HEK293 (cell line): ENCODE results near the gene RRP12.
A peak's percentile ranks its signal among the peaks of the same experiment; 100 is the strongest.

Experiments
- CTCF ChIA-PET: fragments of 350-600 bp; formaldehyde crosslinking; extraction: SDS; loops from one replicate; lab custom pipeline; 2021; ENCODE audit warnings: antibody characterized with exemption; lab: Yijun Ruan, JAX
- POLR2A ChIA-PET: fragments of 300-600 bp; formaldehyde crosslinking; extraction: SDS; loops from one replicate; lab custom pipeline; 2020; ENCODE audit warnings: antibody characterized with exemption, inconsistent platforms; lab: Yijun Ruan, JAX
- H3K27ac ChIP-seq: fragments of 200-500 bp; sonication (Bioruptor generic); 2 replicates; pipeline ENCODE4 v1.5.1; 2014; ENCODE audit warnings: low read depth, low read length, control low read depth, inconsistent platforms; ENCODE audit errors: extremely low read depth
- H3K36me3 ChIP-seq, 2 experiments: fragments of 200-500 bp in 1 of 2; sonication (Bioruptor generic) in 1 of 2; 1 replicate in 1 of 2; 2 replicates in 1 of 2; pipeline ENCODE4 v1.5.1; 2014 to 2017; ENCODE audit warnings: inconsistent platforms in 2 of 2, low read length in 2 of 2; ENCODE audit not compliant: control insufficient read depth in 2 of 2, insufficient read depth in 1 of 2
- H3K4me1 ChIP-seq: fragments of 200-500 bp; sonication (Bioruptor generic); 2 replicates; pipeline ENCODE4 v1.5.1; 2014; ENCODE audit warnings: mild to moderate bottlenecking, low read length, inconsistent platforms; ENCODE audit not compliant: control insufficient read depth, insufficient read depth
- H3K4me3 ChIP-seq: 2 replicates; pipeline ENCODE4 v1.5.1; 2011; ENCODE audit warnings: low read depth, mild to moderate bottlenecking, control low read depth, low read length, moderate library complexity
- H3K9me3 ChIP-seq: fragments of 200-500 bp; sonication (Bioruptor generic); 2 replicates; pipeline ENCODE4 v1.5.1; 2014; ENCODE audit warnings: low read depth, low read length, inconsistent platforms; ENCODE audit not compliant: control insufficient read depth, insufficient read depth
- FEZF1 ChIP-seq: fragments of 450-650 bp; formaldehyde crosslinking; IDR thresholded peaks from 2 replicates; pipeline ENCODE4 v1.5.1; 2016; ENCODE audit warnings: missing biosample characterization, missing genetic modification characterization
- GLIS1 ChIP-seq: fragments of 450-650 bp; formaldehyde crosslinking; IDR thresholded peaks from 2 replicates; pipeline ENCODE4 v1.5.1; 2016; ENCODE audit warnings: missing biosample characterization, missing genetic modification characterization
- OSR2 ChIP-seq: fragments of 450-650 bp; formaldehyde crosslinking; IDR thresholded peaks from 2 replicates; pipeline ENCODE4 v1.5.1; 2016; ENCODE audit warnings: missing biosample characterization, missing genetic modification characterization
- PRDM1 ChIP-seq: fragments of 450-650 bp; formaldehyde crosslinking; IDR thresholded peaks from 2 replicates; pipeline ENCODE4; 2016; ENCODE audit warnings: missing biosample characterization, missing genetic modification characterization
- SP7 ChIP-seq: fragments of 450-650 bp; formaldehyde crosslinking; IDR thresholded peaks from 2 replicates; pipeline ENCODE4 v1.5.1; 2016; ENCODE audit warnings: missing biosample characterization, missing genetic modification characterization
- TRIM28 ChIP-seq: IDR thresholded peaks from 2 replicates; pipeline ENCODE4 v1.6.1; 2011; ENCODE audit warnings: low read length, control low read depth, borderline replicate concordance
- WT1 ChIP-seq: fragments of 450-650 bp; formaldehyde crosslinking; IDR thresholded peaks from 2 replicates; pipeline ENCODE4 v1.5.1; 2016; ENCODE audit warnings: missing biosample characterization, missing genetic modification characterization
- ZBTB1 ChIP-seq: fragments of 450-650 bp; formaldehyde crosslinking; IDR thresholded peaks from 2 replicates; pipeline ENCODE4 v1.5.1; 2016; ENCODE audit warnings: missing biosample characterization, missing genetic modification characterization
- ZNF10 ChIP-seq: fragments of 450-650 bp; formaldehyde crosslinking; IDR thresholded peaks from 2 replicates; pipeline ENCODE4 v1.5.1; 2017; ENCODE audit warnings: missing biosample characterization, missing genetic modification characterization
- ZNF157 ChIP-seq: fragments of 450-650 bp; formaldehyde crosslinking; IDR thresholded peaks from 2 replicates; pipeline ENCODE4 v1.5.1; 2016; ENCODE audit warnings: missing biosample characterization, missing genetic modification characterization
- ZNF211 ChIP-seq: fragments of 450-650 bp; formaldehyde crosslinking; IDR thresholded peaks from 2 replicates; pipeline ENCODE4 v1.5.1; 2016; ENCODE audit warnings: low read depth, missing biosample characterization, missing genetic modification characterization
- ZNF223 ChIP-seq: fragments of 450-650 bp; formaldehyde crosslinking; IDR thresholded peaks from 2 replicates; pipeline ENCODE4 v1.5.1; 2016; ENCODE audit warnings: missing biosample characterization, missing genetic modification characterization
- ZNF335 ChIP-seq: fragments of 450-650 bp; formaldehyde crosslinking; conservative IDR thresholded peaks from 2 replicates; pipeline ENCODE4 v1.5.1; 2016; ENCODE audit warnings: missing biosample characterization, missing genetic modification characterization
- ZNF366 ChIP-seq: fragments of 450-650 bp; formaldehyde crosslinking; conservative IDR thresholded peaks from 2 replicates; pipeline ENCODE4 v1.5.1; 2016; ENCODE audit warnings: missing biosample characterization, missing genetic modification characterization
- ZNF48 ChIP-seq: fragments of 450-650 bp; formaldehyde crosslinking; IDR thresholded peaks from 2 replicates; pipeline ENCODE4 v1.5.1; 2016; ENCODE audit warnings: missing biosample characterization, missing genetic modification characterization
- ZNF501 ChIP-seq: fragments of 450-650 bp; formaldehyde crosslinking; IDR thresholded peaks from 2 replicates; pipeline ENCODE4 v1.5.1; 2016; ENCODE audit warnings: missing biosample characterization, missing genetic modification characterization
- ZNF548 ChIP-seq: fragments of 450-650 bp; formaldehyde crosslinking; IDR thresholded peaks from 2 replicates; pipeline ENCODE4 v1.5.1; 2016; ENCODE audit warnings: missing biosample characterization, missing genetic modification characterization
- ZNF670 ChIP-seq: fragments of 450-650 bp; formaldehyde crosslinking; IDR thresholded peaks from 2 replicates; pipeline ENCODE4 v1.5.1; 2016; ENCODE audit warnings: missing biosample characterization, missing genetic modification characterization, low read depth
- ZNF843 ChIP-seq: fragments of 450-650 bp; formaldehyde crosslinking; IDR thresholded peaks from 2 replicates; pipeline ENCODE4 v1.5.1; 2016; ENCODE audit warnings: missing biosample characterization, missing genetic modification characterization
- TF ChIP-seq, protein P1 (sequence below): fragments of 450-650 bp; formaldehyde crosslinking; IDR thresholded peaks from 2 replicates; pipeline ENCODE4 v1.5.1; 2016; ENCODE audit warnings: missing biosample characterization, missing genetic modification characterization
- TF ChIP-seq, protein P2 (sequence below): sonication (generic); formaldehyde crosslinking; IDR thresholded peaks from 2 replicates; pipeline ENCODE4 v1.8.1; 2022; ENCODE audit warnings: mild to moderate bottlenecking, moderate library complexity, missing genetic modification reagents
- TF ChIP-seq, protein P3 (sequence below): fragments of 450-650 bp; IDR thresholded peaks from 2 replicates; pipeline ENCODE4 v1.5.1; 2018; ENCODE audit warnings: missing biosample characterization, mild to moderate bottlenecking, missing genetic modification characterization
- TF ChIP-seq, protein P4 (sequence below): fragments of 450-650 bp; formaldehyde crosslinking; IDR thresholded peaks from 2 replicates; pipeline ENCODE4 v1.5.1; 2016; ENCODE audit warnings: missing biosample characterization, missing genetic modification characterization
- TF ChIP-seq, protein P5 (sequence below): fragments of 450-650 bp; formaldehyde crosslinking; IDR thresholded peaks from 2 replicates; pipeline ENCODE4 v1.5.1; 2016; ENCODE audit warnings: missing biosample characterization, missing genetic modification characterization
- TF ChIP-seq, protein P6 (sequence below): fragments of 450-650 bp; formaldehyde crosslinking; IDR thresholded peaks from 2 replicates; pipeline ENCODE4 v1.5.1; 2016; ENCODE audit warnings: missing biosample characterization, missing genetic modification characterization

RRP12 gene

DNA sequence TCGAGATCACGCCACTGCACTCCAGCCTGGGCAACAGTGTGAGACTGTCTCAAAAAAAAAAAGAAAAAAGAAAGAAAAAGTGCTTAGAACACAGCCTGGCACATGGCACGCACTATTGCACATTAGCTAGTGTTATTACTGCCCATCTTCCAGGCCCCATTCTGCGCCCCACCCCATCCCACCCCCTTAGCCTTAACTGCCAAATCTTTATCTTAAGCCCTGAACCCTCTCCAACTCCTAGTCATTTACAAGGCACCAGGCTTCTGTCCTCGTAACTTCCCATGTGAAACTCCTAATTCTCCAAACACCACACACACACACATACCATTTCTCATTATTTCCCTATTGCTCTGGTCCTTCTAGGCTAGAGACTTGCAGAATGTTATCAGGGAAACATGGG, 71.4 kb downstream of the RRP12 start (continued):
- TF ChIP-seq SP7 (no peak), ZNF157 (tag by site-specific recombination) (no peak)
- TF ChIP-seq, protein P1, sequence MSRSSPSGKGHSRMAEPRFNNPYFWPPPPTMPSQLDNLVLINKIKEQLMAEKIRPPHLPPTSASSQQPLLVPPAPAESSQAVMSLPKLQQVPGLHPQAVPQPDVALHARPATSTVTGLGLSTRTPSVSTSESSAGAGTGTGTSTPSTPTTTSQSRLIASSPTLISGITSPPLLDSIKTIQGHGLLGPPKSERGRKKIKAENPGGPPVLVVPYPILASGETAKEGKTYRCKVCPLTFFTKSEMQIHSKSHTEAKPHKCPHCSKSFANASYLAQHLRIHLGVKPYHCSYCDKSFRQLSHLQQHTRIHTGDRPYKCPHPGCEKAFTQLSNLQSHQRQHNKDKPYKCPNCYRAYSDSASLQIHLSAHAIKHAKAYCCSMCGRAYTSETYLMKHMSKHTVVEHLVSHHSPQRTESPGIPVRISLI (tag by site-specific recombination) = no peak
- TF ChIP-seq, protein P2, sequence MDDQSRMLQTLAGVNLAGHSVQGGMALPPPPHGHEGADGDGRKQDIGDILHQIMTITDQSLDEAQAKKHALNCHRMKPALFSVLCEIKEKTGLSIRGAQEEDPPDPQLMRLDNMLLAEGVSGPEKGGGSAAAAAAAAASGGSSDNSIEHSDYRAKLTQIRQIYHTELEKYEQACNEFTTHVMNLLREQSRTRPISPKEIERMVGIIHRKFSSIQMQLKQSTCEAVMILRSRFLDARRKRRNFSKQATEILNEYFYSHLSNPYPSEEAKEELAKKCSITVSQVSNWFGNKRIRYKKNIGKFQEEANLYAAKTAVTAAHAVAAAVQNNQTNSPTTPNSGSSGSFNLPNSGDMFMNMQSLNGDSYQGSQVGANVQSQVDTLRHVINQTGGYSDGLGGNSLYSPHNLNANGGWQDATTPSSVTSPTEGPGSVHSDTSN (CRISPR knock-in tag) = no peak
- TF ChIP-seq, protein P3, sequence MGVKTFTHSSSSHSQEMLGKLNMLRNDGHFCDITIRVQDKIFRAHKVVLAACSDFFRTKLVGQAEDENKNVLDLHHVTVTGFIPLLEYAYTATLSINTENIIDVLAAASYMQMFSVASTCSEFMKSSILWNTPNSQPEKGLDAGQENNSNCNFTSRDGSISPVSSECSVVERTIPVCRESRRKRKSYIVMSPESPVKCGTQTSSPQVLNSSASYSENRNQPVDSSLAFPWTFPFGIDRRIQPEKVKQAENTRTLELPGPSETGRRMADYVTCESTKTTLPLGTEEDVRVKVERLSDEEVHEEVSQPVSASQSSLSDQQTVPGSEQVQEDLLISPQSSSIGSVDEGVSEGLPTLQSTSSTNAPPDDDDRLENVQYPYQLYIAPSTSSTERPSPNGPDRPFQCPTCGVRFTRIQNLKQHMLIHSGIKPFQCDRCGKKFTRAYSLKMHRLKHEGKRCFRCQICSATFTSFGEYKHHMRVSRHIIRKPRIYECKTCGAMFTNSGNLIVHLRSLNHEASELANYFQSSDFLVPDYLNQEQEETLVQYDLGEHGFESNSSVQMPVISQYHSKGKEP (tag by site-specific recombination) = no peak

DNA sequence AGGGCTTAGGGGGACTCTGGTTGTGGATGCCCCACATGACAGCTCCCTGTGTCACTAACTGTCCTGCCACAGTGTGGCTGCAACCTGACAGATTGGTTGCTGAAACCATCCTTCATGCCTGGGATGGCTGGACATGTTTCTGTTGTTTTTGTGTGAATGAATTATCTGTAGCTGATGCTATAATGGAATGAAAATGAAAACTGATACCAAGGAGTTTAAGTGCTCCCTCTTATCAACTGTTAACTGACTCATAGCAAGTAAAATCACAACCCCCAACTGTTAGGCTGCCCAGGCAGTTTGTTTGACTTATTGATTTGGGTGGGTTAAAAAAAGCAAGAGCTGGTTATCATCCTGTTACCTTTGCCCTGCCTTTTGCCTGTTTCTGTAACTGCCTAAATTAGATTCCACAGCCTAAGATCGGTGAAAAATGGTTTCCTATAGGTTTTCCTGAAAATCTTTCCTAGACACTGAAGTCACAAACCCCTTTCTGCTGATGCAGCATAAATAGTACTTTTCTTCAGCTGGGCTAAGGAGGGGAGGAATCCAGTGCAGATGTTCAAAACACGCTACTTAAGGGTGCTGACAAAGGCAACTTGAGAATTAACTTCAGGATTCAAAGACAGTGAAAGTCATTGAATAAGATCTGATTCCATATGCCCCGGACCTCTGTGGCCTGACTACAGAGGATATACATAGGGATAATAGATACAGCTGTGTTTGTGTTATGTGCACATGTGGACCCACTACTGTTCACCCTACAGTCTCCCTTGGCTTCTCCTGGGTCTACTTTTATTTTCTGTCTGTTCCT, 72.3 kb downstream of the RRP12 start:
- CTCF ChIA-PET = interaction anchor here (0.7 to 1.2 kb wide), 4 partner anchors 9 to 533 kb away, joined by 3 to 8 read pairs (median 4); no protein-coding TSS in a partner anchor
- H3K27ac ChIP-seq = no peak overlapping the region
- POLR2A ChIA-PET = interaction anchor here (0.6 to 1.1 kb wide), 4 partner anchors 10 to 40 kb away, joined by 3 to 9 read pairs (median 3); partner anchors contain the start of genes ARHGAP19 and FRAT1
- peaks cover 10% of the 10 kb centered on the region for H3K4me1 ChIP-seq
- H3K4me3 ChIP-seq = no peak overlapping the region
- peaks cover 3 to 12% of the 10 kb centered on the region in 2 experiments; a peak in 2 of 3 replicates for H3K36me3 ChIP-seq
- H3K9me3 ChIP-seq = no peaks in the 10 kb centered on the region
- TF ChIP-seq ZNF335 (tag by site-specific recombination) = peak; percentile 29; the same call in 1 of the 2 replicates
- no peak for TF ChIP-seq ZNF223 (tag by site-specific recombination)
- TF ChIP-seq WT1 (tag by site-specific recombination) = peak; percentile 68
- TF ChIP-seq, protein P3 (tag by site-specific recombination) = no peak
- TF ChIP-seq ZNF843 (tag by site-specific recombination) = peak; percentile 74; the same call in 1 of the 2 replicates
- TF ChIP-seq ZNF670 (tag by site-specific recombination) = no peak
- TF ChIP-seq ZNF548 (tag by site-specific recombination) = no peak
- TF ChIP-seq, protein P4, sequence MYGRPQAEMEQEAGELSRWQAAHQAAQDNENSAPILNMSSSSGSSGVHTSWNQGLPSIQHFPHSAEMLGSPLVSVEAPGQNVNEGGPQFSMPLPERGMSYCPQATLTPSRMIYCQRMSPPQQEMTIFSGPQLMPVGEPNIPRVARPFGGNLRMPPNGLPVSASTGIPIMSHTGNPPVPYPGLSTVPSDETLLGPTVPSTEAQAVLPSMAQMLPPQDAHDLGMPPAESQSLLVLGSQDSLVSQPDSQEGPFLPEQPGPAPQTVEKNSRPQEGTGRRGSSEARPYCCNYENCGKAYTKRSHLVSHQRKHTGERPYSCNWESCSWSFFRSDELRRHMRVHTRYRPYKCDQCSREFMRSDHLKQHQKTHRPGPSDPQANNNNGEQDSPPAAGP (tag by site-specific recombination) = peak; percentile 86
- TF ChIP-seq ZNF211 (tag by site-specific recombination) = no peak
- TF ChIP-seq TRIM28 = 0 out of 2 replicates have a peak, but pooled peaks have one; percentile 34
- peak; percentile 96 for TF ChIP-seq FEZF1 (tag by site-specific recombination)
- TF ChIP-seq, protein P5, sequence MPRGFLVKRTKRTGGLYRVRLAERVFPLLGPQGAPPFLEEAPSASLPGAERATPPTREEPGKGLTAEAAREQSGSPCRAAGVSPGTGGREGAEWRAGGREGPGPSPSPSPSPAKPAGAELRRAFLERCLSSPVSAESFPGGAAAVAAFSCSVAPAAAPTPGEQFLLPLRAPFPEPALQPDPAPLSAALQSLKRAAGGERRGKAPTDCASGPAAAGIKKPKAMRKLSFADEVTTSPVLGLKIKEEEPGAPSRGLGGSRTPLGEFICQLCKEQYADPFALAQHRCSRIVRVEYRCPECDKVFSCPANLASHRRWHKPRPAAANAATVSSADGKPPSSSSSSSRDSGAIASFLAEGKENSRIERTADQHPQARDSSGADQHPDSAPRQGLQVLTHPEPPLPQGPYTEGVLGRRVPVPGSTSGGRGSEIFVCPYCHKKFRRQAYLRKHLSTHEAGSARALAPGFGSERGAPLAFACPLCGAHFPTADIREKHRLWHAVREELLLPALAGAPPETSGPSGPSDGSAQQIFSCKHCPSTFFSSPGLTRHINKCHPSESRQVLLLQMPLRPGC (tag by site-specific recombination) = 0 out of 2 replicates have a peak, but pooled peaks have one; percentile 39
- TF ChIP-seq, protein P6, sequence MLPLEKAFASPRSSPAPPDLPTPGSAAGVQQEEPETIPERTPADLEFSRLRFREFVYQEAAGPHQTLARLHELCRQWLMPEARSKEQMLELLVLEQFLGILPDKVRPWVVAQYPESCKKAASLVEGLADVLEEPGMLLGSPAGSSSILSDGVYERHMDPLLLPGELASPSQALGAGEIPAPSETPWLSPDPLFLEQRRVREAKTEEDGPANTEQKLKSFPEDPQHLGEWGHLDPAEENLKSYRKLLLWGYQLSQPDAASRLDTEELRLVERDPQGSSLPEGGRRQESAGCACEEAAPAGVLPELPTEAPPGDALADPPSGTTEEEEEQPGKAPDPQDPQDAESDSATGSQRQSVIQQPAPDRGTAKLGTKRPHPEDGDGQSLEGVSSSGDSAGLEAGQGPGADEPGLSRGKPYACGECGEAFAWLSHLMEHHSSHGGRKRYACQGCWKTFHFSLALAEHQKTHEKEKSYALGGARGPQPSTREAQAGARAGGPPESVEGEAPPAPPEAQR = no peak
- no peak for TF ChIP-seq ZBTB1 (tag by site-specific recombination)
- TF ChIP-seq OSR2 = peak; percentile 67
- TF ChIP-seq ZNF501 (tag by site-specific recombination) = no peak
- peak; percentile 67 for TF ChIP-seq PRDM1 (tag by site-specific recombination)
- 0 out of 2 replicates have a peak, but pooled peaks have one; percentile 23 for TF ChIP-seq ZNF10
- peak; percentile 34; the same call in 1 of the 2 replicates for TF ChIP-seq SP7
- TF ChIP-seq GLIS1 (tag by site-specific recombination) = no peak
- 0 out of 2 replicates have a peak, but pooled peaks have one; percentile 28 for TF ChIP-seq ZNF366 (tag by site-specific recombination)
- TF ChIP-seq ZNF48 (tag by site-specific recombination) = no peak
